CD4-positive, alpha-beta T cell treated with Interleukin-15 for 1 hour (primary cell): ENCODE measurements around the gene RANGRF.

Experiments used
- DNase-seq: peaks from one replicate; pipeline ENCODE4 v3.0.0-alpha.2; 2020

Gene RANGRF

DNA sequence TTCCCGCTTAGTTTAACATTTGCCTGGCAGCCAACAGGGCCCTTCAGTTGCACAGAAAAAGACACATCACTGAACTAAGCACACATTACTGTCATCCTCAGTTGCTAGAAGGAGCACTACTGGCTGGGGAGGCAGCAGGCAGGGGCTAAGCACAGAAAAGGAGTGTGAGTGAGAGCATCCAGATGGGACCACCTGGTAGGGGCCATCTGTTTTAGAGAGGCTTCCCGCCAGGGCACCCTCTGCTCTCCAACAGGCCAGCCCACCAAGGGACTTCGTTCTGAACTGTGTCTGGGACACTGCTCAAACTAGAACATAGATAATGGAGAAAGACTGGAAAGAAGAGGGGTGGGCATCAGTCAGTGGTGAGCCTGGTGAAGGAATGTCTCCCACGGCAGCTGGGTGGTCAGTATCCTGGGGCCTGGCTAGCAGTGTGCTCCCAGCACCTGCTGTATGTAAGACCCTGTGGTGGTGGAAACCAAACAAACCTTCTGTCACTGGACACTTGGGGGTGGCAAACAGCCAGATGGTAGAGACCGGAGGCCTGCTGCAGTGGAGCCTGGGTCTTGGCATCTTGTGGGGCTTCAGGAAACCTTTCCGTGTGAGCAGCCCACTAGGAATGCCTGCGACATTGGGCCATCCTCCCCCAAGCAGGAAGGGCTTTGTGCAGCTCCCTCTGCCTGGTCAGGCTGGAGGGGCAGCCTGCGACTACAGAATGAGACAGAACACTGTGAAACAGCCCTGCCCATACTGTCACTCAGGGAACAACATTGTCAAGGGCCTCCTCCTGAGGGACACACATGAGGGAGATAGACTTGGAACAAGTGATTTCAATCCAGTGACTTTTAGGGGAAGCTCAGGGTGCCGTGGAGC is 12.8 kb upstream of the RANGRF start:
- DNase-seq, result no peak

DNA sequence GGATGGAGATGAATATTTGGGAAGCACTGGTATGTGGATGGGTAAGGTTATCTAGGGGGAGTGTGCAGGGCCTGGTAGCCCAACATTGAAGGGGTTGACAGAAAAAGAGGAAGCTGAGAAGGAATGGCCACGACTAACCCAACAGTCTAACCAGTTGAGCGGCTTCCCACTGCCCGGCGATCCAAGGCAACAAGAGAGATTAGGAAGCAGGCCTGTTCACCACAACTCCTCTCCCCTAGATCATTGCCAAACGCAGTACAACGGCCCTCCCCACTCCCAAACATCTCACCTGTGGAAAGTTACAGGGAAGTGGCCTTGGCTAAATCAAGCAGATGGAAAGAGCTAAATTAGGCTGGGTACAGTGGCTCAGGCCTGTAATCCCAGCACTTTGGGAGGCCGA is 11.2 kb upstream of the RANGRF start:
- no peak for DNase-seq

DNA sequence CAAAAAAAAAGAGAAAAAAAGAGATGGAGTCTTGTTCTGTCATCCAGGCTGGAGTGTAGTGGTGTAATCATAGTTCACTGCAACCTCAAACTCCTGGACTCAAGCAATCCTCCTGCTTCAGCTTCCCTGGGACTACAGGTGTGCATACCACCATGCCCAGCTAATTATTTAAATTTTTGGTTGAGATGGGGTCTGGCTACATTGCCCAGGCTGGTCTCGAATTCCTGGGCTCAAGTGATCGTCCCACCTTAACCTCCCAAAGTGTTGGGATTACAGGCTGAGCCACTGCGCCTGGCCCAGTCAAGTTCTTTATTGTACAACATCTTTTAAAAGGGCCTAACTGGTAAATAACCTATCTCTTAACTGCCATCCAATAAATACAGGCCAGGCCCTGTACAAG is 6.1 kb upstream of the RANGRF start:
- DNase-seq, result no peak

GRCh38 chr17:8283356-8283755 is 5.1 kb upstream of the RANGRF start:
- no peak for DNase-seq

DNA sequence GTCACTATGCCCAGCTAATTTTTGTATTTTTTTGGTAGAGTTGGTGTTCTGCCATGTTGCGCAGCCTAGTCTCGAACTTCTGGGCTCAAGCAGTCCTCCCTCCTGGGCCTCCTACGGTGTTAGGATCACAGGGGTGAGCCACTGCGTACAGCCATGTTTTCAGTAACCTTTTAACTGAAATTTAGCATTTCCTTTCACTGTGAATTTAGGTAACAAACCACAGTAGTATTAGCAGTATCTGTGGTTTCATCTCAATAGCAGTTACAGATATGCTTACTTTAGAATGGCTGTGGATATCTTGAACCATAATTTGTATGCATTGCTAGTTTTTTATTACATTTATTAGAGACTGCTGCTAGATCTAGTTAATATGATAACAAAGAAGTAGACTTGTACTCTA is 4.3 kb upstream of the RANGRF start:
- DNase-seq, result no peak

DNA sequence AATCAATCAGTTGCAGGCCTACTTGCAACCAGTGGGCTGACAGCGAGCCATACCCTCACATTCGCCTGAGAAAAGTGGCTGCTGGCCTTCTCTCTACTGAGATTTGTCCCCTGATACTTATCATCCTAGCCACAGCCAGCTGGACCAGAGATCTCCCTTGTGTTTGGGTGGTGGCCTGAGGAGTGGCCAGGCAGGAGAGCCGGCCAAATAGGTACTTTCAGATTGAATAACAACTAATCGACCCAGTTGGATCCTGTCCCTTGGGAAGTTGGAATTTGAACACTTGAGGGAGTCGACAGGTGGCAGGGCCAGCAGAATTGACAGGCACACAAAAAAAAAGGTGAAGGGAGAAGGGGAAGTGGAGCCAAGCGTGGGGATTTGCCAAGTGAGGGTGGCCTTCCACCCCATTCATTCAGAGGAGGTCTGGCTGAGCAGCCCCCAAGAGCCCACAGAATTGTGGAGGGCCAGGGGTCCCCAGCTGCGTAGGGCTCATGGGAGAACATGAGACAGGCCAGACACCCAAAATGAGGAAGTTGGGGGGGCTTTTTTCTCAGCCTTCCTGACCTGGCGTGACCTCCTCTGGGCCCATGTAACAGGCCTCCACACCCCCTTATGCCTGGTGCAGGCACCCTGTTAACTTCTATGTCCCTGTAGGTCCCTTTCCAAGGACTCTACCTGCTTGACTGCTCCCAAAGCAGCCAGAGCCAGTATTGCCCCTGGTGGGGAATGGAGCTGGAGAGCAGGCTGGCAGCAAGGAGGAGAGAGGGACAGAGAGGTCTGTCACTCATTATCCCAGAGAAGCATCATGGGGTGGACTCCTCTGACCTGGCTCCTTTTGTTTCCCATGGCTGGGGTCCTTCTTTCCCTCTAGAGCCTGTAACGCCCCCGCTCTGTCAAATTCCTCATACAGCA is 2.9 kb upstream of the RANGRF start:
- no peak for DNase-seq

DNA sequence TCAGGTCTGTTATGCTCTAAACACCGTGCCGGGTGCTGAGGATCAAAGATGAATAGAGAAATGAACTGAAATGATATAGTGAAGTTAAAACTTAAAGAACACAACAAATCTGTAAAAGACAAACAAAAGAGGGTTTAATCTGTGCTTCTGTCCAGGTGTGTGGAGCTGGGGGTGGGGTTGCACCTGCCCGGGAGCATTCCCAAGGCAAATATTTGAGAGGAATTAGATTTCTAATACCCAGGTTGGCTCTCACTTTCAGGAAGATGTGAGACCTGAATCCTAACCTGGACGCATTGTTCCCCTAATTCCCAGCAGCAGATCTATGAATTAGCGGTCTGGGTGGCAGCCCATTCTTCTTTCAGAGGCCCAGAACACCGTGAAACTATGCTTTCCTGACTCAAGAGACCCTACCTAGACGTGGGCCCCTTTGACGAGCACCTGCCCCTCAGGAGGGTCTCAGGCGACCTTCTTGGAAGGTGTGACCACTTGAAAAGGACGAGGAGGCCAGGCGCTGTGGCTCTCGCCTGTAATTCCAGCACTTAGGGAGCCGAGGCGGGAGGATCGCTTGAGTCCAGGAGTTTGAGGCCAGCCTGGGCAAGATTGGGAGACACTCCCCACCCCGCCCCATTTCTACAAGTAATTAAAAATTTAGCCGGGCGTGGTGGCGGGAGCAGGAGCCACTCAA is 677 bp upstream of the RANGRF start:
- no peak for DNase-seq

GRCh38 chr17:8289103-8289397 is 580 bp downstream of the RANGRF start:
- no peak for DNase-seq

GRCh38 chr17:8290043-8290442 is 1.6 kb downstream of the RANGRF start:
- DNase-seq, result no peak

- DNase-seq, result no peak
Measured at GRCh38 chr17:8292639-8293395, 4.3 kb downstream of the RANGRF start.

DNA sequence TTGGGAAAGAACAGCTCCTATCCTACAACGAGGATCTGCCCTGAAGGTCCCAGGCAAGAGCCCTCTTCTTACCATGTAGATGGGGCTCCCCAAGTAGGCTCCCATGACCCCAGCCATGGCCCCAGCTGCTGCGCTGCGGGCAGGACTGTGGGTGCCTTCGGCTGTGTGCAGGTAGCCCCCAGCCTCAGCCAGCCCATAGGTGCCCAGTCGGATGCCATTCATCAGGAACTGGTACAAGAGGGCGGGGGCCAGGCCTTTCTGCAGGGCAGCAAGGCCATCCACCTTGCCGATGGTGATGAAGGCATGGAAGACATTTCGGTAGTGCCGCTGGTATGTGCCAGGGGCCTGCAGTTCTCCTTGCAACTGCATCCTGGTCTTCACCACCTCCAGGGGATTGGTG is 5.9 kb downstream of the RANGRF start:
- DNase-seq, result no peak

- DNase-seq, result no peak
Measured at GRCh38 chr17:8294814-8295316, 6.4 kb downstream of the RANGRF start.

GRCh38 chr17:8300226-8300625 is 11.8 kb downstream of the RANGRF start:
- DNase-seq, result no peak

DNA sequence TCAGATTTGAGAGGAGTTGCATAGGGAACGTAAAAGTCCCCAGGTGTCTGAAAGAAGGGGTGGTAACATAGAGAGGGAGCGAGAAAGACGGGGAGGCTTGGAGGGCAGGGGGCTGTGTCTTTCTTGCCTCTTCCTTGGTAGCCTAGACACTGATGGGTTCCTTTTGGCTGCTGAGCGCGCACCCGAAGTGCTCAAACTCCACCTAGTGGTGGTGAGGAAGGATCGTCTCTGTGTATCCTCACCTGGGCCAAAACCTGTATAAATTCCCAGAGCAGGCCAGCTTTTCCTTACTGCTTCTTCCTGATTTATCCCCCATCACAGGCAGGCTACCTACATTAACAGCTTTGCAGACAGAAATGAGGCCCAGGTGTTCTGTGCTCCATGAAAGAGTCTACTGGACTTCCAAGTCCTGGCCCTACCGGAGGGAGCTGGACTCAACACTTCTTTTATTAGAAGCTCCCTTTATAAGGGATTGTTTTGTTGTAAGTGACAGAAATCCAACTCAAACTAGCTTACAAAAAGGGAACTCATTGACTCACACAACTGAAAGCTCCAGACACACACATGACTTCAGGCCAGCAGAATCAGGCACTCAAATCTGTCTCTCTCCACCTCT is 12.3 kb downstream of the RANGRF start:
- DNase-seq, result peak; percentile 80

- no peak for DNase-seq
Measured at GRCh38 chr17:8310601-8311123, 22.2 kb downstream of the RANGRF start.

DNA sequence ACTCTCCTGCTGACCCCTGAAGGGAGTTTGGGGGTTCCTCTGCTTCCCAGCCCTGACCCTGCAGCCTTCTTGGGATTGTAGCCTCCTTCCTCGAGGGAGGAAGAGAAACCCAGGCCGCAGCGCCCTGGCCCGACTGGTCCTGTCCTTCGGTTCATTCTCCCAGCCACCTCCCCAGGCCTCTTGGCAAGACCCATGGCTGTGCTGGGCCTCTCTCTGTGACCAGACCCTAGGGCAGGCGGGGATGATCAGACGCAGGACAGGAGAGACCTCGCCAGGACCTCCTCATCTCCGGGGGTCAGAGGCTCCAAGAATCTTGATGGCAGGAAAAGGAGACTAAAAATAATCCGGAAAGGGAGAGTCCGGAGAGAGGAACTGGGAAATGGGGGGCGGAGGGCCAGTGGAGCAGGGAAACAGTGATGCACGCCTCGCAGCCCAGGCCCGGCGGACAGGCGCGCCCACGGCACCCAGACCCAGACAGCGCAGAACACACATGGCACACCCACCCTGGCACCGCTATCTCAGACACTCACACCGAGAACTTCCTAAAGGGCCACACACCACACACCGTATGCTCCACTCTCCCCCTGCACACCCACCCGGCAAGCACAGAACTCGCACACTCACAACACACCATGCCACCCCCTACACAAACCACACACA is 22.8 kb downstream of the RANGRF start:
- DNase-seq, result no peak

GRCh38 chr17:8312251-8312650 is 23.8 kb downstream of the RANGRF start:
- no peak for DNase-seq

- no peak for DNase-seq
Measured at GRCh38 chr17:8312726-8313600, 24.5 kb downstream of the RANGRF start.

- DNase-seq, result no peak
Measured at GRCh38 chr17:8314797-8315763, 26.6 kb downstream of the RANGRF start.
